Astrocyte of the hippocampus (primary cell): ENCODE results near the gene SLC35A4.
"Not testable (repeated sequence)": the region's sequence is repeated elsewhere in the genome, so short reads cannot be mapped to it uniquely, and the experiment has no call there.

ENCODE experiments used
- DNase-seq: peaks from one replicate; pipeline ENCODE4 v3.0.0; 2011; ENCODE audit warnings: low read depth, low spot score

Gene SLC35A4

DNA sequence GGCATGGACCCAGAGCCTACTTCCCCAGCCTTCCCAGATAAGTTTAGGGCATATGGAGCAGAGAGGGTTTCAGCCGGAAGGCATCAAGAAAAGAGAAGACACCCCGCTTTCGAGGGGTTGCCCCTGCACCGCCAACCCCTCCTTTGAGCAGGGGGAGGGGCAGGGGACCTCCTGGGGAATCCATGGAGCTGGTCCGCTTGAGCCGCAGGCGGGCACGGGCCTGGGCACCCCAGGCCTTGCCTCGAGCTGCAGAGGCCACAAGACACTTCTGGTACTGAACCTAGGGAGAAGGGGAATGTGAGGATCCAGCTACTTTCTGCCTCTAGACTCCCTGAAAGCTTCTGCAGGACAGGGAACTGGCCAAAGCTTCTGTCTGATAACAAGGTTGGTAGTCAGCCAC is 6.1 kb upstream of the SLC35A4 start:
- DNase-seq, result no peak

- no peak for DNase-seq
These were observed 4.4 kb upstream of the SLC35A4 start for GRCh38 chr5:140560227-140560626.

DNA sequence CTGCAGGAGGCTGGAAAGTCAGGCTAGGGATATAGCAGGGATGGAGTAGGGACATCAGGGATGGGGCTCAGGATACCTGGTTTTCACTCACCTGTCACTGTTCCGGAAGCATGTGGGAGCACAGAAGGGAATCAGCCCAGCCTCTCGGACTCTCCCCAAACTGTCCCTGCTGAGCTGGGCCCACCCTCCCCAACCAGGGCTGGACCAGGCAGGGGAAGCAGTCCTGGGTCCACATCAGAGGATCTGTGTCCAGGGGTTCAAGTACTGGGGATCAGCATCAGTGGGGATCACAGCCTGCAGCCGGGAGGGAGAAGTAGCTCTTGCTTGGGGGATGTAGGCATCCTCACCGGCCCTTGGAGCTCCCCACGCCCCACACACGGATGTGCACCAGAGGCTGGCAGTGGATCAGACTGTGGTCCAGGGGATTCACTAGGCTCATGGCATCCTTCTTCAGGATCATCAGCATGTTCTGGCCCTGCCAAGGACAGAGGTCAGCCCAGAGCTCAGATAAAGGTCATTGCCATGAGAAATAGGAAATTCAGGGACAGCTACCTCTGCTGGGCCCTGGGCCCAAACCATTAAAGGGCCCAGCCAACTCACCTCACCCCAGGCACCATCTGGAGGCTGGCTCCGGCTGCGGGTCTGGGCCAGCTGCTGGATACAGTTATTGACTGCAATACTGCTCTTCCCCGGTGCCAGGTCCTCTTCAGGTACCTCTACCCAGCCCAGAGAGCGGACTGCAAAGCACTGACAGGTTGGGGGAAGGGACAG is 2.7 kb upstream of the SLC35A4 start:
- no peak for DNase-seq

- no peak for DNase-seq
These were observed 1.0 kb upstream of the SLC35A4 start for GRCh38 chr5:140563596-140563995.

DNA sequence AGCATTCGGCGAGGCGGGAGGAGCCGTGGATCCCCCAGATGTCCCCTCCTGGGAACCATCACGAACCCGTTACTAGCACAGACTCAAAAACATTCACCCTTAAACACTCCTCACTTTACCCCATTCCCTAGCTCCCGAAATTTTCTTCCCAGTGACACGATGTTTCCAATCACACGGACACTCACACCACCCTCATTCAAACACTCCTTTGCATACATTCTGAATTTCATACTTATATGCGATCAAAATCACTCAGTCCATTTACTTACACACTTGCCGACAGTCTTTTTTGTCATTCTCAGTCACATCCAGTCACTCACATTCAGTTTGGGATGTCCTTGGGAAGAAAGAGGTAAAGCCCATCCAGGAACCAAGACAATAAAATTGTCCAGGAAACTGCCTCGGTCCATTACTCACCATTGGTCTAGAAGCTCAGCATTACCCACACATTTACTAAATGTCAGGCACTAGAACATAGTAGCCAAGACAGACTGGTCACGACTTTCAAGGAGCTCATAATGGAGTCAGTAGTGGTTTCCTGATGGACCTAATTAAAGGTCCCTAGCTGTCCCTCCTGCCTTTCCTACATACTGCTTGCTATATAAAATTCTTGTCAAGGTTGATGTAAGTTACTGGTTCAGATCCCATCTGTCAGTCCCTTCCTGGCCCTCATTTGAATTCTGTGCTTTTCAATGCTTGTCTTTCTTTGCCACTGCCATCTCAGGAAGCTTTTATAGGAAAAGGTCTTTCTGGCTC is 574 bp downstream of the SLC35A4 start:
- DNase-seq, result peak; percentile 45

- DNase-seq, result no peak
These were observed 1.1 kb downstream of the SLC35A4 start for GRCh38 chr5:140565780-140566095.

- no peak for DNase-seq
These were observed 2.0 kb downstream of the SLC35A4 start for GRCh38 chr5:140566665-140567064.

- DNase-seq, result no peak
These were observed 2.6 kb downstream of the SLC35A4 start for GRCh38 chr5:140567136-140567818.

DNA sequence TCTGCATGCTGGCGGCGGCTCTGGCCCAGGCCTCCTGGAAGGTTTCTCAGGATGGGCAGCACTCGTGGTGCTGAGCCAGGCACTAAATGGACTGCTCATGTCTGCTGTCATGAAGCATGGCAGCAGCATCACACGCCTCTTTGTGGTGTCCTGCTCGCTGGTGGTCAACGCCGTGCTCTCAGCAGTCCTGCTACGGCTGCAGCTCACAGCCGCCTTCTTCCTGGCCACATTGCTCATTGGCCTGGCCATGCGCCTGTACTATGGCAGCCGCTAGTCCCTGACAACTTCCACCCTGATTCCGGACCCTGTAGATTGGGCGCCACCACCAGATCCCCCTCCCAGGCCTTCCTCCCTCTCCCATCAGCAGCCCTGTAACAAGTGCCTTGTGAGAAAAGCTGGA is 3.2 kb downstream of the SLC35A4 start:
- no peak for DNase-seq

- DNase-seq, result no peak
These were observed 3.9 kb downstream of the SLC35A4 start for GRCh38 chr5:140568443-140569063.

- DNase-seq, result no peak
These were observed 4.6 kb downstream of the SLC35A4 start for GRCh38 chr5:140569197-140569596.

GRCh38 chr5:140570058-140570457 is 5.4 kb downstream of the SLC35A4 start:
- DNase-seq, result no peak

- DNase-seq, result no peak
These were observed 5.9 kb downstream of the SLC35A4 start for GRCh38 chr5:140570488-140570887.

DNA sequence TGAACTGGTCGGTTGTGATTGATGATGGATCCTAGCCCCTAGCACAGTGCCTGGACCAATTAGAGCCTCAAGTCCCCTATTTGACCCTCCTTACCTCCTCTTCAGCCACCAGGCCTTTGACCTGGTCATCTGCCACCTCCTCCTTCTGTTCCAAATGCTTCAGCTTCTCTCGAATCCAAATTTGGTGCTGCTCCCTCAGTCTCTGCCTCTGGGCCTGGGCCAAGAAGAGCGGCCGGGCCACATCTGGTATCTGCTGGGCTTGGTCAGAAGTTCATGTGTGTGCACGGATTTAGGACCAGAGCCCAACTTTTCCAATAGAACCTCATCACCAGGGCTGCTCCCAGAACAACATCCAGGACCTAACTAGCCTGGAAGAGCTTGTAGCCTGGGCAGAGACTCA is 6.5 kb downstream of the SLC35A4 start:
- DNase-seq, result no peak

DNA sequence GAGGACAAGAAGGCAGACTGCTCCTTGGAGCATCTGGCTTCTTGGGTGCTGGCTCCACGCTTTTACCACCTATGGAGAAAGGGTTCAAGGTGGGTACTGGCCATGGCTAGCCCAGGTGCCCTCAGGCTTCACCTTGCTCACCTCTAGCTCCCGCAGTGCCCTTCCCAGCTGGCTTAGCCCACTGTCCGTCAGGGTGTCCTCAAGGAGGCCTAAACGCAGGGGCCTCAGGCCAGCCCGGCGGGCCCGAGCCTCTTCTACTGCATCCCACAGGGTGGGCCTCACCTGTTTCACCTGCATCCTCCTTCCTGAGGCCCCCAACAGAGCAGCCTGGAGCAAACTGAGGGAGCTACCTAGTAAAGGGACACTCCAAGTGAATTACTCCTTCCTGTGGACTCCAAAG is 9.1 kb downstream of the SLC35A4 start:
- no peak for DNase-seq

GRCh38 chr5:140574165-140574564 is 9.5 kb downstream of the SLC35A4 start:
- no peak for DNase-seq

DNA sequence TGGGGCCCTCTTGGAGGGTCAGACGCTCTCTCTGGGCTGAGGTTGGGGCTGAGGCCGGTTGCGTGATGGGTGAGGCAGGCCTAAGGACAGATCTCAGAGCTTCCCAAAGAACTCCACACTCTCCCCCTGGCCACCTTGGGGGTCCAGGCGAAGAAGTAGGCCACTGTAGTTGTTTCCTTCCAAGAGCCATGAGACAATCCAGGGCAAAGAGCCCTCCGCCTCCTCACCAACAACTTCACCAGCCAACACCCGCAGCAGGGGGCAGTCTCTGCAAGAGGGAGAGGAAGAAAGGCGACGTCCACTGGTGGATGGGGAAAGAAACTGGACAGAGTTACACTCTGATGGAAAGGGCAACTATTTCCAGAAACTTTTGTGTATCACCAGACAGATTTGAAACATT is 10.7 kb downstream of the SLC35A4 start:
- peak; percentile 31 for DNase-seq

- DNase-seq, result peak; percentile 29
These were observed 12.2 kb downstream of the SLC35A4 start for GRCh38 chr5:140576776-140577201.

GRCh38 chr5:140579188-140579747 is 14.6 kb downstream of the SLC35A4 start:
- not testable (repeated sequence) for DNase-seq

GRCh38 chr5:140587495-140587894 is 22.9 kb downstream of the SLC35A4 start:
- no peak for DNase-seq

DNA sequence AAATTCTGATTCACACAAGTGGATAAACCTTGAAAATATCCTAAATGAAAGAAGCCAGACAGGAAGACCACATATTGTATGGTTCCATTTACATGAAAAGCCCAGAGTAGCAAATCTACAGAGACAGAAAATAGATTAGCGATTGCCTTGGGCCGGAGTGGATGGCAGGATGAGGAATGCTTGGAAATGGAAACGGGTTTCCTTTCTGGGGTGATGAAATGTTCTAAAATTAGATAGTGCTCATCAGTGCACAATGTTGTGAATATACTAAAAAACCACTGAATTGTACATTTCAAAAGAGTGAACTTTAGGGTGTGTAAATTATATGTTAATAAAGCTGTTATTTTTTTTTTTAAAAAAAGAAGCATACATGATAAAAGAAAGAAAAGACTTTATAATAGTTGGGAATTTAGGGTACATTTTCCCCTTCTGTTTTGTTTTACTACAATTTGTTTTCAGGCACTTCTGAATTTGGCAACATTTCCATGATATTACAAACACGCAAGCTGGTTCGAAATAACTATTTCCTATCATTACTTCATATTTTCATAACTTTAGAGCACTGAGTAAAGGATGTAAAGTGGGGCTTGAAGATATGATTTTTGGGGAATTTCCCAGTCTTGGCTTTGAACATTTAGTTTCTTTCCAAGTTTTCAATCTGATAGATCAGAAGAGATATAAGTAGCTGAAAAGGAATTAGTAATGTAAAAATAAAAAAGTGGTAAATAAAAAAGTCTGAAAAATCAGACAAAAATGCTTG is 23.9 kb downstream of the SLC35A4 start:
- DNase-seq, result no peak
